AG04449 (cell line): ENCODE measurements around the gene PCDH1.

Source experiments
- CTCF ChIA-PET: fragments of 350-600 bp; formaldehyde crosslinking; extraction: SDS; loops from one replicate; lab custom pipeline; 2021; ENCODE audit warnings: antibody characterized with exemption; lab: Yijun Ruan, JAX
- POLR2A ChIA-PET: fragments of 400-600, 350-600 bp; formaldehyde crosslinking; extraction: SDS; loops from one replicate; lab custom pipeline; 2020; ENCODE audit warnings: antibody characterized with exemption, inconsistent platforms; lab: Yijun Ruan, JAX
- DNase-seq: peaks from one replicate; pipeline ENCODE4 v3.0.0-alpha.2; 2010; ENCODE audit warnings: low read depth, low spot score
- H3K4me3 ChIP-seq: 2 replicates; pipeline ENCODE4 v1.5.1; 2011; ENCODE audit warnings: low read depth, mild to moderate bottlenecking, control low read depth, low read length
- TF ChIP-seq, protein P1 (sequence below): IDR thresholded peaks from one replicate; pipeline ENCODE4 v1.5.1; 2011; ENCODE audit warnings: mild to moderate bottlenecking, moderate library complexity, low read length, control low read depth, inconsistent platforms; ENCODE audit not compliant: insufficient read depth; ENCODE audit errors: missing control alignments

Gene PCDH1

DNA sequence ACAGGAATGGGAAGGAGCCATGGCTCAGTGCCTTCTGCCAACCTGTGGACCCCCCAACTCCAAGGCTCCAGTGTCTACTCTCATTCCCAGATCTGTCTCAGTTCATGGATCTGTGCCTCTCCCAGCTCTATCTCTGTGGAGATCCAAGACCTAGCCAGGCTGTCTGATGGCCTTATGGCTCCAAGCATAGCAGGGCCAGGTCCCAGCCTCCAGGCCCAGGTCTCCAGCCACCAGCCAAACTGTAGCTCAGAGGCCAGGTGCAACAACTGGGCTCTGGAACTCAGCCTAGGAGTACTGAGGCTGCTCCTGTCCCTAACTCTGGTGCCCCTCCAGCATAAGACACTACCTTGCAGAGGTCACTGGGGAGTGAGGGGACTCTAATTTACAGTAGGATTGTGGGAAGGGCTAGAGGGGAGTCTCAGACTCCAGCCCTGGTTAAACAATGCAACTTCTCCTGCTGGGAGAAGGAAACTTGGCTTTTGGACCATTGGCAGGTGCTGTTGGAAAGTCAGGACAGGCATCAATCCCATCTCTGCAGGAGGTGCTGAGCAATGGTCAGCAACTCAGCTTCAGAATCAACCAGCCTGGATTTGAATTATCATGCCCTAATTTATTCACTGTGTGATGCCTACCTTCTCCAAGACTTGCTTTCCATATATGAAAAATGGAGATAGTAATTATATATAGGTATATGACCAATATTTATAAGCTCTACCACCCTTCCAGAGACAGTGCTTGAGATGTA lies 63.0 kb downstream of the PCDH1 start:
- no peak overlapping the region for H3K4me3 ChIP-seq
- CTCF ChIA-PET: interaction anchor here (0.8 to 4.8 kb wide), 12 partner anchors 6 to 146 kb away, joined by 3 to 28 read pairs (median 5); no protein-coding TSS in a partner anchor
- TF ChIP-seq, protein P1, sequence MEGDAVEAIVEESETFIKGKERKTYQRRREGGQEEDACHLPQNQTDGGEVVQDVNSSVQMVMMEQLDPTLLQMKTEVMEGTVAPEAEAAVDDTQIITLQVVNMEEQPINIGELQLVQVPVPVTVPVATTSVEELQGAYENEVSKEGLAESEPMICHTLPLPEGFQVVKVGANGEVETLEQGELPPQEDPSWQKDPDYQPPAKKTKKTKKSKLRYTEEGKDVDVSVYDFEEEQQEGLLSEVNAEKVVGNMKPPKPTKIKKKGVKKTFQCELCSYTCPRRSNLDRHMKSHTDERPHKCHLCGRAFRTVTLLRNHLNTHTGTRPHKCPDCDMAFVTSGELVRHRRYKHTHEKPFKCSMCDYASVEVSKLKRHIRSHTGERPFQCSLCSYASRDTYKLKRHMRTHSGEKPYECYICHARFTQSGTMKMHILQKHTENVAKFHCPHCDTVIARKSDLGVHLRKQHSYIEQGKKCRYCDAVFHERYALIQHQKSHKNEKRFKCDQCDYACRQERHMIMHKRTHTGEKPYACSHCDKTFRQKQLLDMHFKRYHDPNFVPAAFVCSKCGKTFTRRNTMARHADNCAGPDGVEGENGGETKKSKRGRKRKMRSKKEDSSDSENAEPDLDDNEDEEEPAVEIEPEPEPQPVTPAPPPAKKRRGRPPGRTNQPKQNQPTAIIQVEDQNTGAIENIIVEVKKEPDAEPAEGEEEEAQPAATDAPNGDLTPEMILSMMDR: no peak
- POLR2A ChIA-PET: no interaction called here
- DNase-seq: no peak

DNA sequence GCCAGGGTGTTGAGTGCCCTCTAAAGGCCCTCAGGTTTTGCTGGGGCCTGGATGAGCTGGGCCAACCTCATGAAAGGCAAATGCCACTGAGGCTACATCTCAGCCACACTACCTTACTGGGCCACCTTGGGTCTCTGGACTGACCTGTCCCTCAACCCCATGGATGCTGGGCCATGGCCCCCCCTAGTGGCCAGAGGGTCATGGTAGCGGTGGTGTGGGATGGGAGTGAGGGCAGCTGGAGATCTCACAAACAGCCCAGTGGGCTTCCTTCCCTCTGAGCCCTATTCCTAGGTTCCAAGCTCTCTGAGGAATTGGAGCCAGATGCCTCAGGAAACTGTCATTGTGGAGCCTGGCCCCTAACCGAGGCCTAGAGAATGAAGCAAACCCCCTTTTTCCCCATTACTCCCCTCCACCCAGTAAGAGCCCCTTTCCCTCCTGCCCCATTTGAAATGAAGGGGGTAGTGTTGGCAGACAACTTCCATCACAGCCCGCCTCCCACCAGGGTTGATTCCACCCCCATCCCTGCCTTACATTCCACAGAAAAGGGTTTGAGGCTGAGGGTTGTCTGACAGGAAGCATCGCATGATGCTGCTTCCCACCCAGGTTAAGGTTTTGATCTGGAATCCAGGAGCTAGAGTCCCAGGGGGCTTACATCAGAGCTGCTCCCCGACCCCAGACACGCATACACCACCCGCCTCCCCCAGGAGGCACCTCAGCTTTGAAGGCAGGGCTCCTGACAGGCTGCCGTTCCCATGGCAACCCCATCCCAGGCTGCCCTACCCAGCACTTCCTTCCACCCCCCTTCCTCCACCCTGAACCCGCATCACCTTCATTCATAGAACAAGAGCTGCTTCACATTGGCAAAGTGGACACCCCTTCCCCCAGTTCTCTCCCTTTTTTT lies 63.9 kb downstream of the PCDH1 start:
- DNase-seq: no peak
- POLR2A ChIA-PET: no interaction called here
- TF ChIP-seq, protein P1: peak; percentile 56
- no peak overlapping the region for H3K4me3 ChIP-seq
- CTCF ChIA-PET: interaction anchor here (0.7 to 4.8 kb wide), 12 partner anchors 7 to 114 kb away, joined by 3 to 28 read pairs (median 4); no protein-coding TSS in a partner anchor

DNA sequence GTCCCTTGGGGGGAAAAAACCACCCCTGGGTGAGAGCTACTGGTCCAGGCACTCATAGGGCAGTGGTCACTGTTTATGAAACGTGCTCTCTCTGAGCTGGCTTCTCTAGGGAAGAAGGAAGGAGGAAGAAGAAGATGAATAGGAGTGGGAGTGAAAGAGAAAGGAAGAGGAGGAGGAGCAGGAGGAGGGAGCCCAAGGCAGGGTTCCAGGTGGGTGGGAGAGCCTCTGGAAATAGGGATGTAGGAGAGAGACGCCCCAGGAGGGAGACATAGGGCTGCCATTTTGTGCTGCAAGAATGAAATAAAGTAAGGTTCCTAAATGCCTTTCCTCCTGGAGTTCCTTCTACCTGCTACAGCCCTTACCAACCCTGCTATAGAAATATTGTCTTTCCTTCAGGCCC lies 65.7 kb downstream of the PCDH1 start:
- POLR2A ChIA-PET: no interaction called here
- no peak overlapping the region for H3K4me3 ChIP-seq
- CTCF ChIA-PET: interaction anchor here (1.7 to 4.8 kb wide), 3 partner anchors 9 to 121 kb away, joined by 6 to 28 read pairs (median 7); no protein-coding TSS in a partner anchor
- DNase-seq: no peak
- TF ChIP-seq, protein P1: no peak

DNA sequence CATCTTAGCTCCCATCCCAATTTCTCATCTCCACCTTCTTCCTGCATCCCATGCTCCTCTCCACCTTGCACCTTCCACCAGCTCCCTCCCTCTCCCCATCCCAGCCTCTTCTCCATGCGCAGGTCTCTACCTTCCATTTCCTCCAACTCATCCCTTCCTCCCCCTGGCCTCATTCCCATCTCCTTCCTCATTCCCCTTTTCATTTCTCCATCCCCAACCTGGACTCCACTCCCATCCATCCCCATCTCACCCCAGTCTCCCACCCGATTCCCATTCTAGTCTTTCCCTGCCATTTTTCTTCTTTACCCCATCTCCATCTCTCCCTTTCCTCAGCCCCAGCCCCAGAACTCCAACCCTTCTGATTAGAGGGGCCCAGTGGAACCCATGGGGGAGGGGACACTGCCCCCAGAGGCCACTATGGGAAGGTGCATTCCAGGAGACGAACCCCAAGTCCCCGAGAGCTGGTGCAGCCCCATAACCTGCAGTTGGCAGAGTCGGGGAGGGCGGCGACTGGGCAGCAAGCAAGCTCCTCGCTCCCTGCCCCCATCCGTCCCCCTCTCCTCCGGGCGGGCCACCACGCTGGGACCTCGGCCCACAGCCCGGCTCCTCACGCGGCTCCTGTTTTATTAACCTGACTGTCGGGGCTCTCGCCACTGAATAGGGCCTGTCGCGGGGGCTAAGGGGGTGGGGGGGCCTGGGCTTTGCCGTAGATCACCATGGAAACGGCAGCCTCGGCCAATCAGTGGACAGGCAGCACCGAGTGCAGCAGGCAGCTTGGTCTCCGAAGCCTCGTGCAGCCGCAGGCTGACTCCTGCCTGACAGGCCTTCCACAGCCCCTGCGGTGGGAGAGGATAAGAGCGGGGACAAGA lies 66.7 kb downstream of the PCDH1 start:
- TF ChIP-seq, protein P1: peak; percentile 61
- no peak overlapping the region for H3K4me3 ChIP-seq
- ChIA-PET CTCF (interaction anchor here (0.9 to 4.8 kb wide), 7 partner anchors 9 to 157 kb away, joined by 3 to 28 read pairs (median 6); partner anchors contain the start of gene RNF14), POLR2A (no interaction called here)
- DNase-seq: no peak

DNA sequence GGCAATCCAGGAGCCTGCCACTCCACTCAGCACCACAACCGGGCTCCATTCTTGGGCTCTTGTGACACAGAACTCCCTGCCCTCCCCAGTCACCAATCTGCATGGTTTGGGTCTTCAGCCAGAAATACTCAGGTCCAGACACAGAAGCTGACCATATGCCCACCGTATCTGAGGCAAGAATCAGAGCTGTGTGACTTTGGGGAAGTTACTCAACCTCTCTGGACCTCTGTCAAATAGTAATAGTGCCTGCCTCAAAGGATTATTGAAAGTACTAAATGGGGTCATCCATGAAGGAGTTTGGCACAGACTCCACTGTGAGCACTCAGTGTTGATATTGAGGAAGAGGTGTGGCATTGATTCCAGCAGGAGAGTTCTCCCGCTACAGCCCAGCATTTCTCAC lies 67.5 kb downstream of the PCDH1 start:
- ChIA-PET POLR2A (no interaction called here), CTCF (interaction anchor here (1.0 to 4.8 kb wide), 5 partner anchors 11 to 158 kb away, joined by 3 to 28 read pairs (median 7); partner anchors contain the start of gene RNF14)
- no peak for DNase-seq
- H3K4me3 ChIP-seq: no peak overlapping the region
- TF ChIP-seq, protein P1: no peak
